KG1 (cell line): ENCODE results near the gene PFN2.
"Not testable (repeated sequence)": the region's sequence is repeated elsewhere in the genome, so short reads cannot be mapped to it uniquely, and the experiment has no call there.

ENCODE experiments used
- DNase-seq: peaks from one replicate; lab custom pipeline; 2025; lab: John Stamatoyannopoulos, UW

The PFN2 gene

DNA sequence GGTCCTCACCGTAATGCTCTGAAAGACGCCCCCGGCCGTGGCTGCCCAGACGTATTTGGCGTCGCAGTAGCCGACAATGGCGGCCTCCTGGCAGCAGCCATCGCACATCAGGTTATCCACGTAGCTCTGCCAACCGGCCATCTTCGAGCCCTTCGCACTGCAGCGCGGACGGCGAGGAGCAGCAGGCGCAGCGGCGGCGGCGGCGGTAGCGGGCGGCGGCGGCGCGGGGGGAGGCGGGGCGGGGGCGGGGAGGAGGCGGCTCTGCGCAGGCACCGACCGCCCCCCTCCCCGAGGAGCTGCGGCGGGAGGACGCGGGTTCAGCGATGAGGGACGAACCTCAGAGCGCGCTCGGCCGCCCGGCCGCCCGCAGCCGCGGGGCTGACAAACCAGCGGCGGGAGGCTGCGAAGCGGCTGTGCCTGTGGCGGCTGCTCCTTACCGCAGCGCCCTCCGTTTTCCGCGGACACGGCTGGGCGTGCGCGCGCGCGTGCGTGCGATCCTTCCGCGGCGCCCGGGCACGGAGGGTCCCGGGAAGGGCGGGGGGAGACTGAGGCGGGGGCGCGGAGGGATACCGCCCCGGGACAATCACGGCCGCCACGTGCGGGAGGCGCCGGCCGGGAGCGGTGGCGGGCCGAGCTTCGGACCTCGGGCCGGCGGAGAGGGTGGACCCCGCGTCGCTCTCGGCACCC, at the start of gene PFN2:
Gene PFN2 (minus strand): TSS at position 180 of the 687 bp plus-strand sequence. CDS start 39 bp downstream, at position 141.
- no peak for DNase-seq

DNA sequence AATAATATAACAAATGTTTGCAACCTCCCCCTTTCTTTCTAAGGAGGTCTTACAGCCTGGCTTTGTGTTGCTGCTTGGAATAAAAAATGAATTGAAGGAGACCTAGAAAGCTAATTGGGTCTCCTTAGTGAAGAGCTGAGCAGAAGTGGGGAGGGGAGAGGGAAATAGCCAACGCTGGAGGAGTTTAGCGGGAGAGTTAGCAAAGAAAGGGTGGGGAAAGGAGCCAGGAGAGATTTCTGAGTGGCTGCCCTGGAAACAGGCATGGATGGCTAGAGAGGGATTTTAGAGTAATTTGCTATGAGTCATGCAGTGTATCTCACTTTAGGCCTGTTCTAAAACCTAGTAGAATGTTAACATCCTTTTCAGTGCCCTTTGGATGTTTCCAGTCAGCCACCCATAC, 45.2 kb upstream of the PFN2 start:
- DNase-seq: no peak

DNA sequence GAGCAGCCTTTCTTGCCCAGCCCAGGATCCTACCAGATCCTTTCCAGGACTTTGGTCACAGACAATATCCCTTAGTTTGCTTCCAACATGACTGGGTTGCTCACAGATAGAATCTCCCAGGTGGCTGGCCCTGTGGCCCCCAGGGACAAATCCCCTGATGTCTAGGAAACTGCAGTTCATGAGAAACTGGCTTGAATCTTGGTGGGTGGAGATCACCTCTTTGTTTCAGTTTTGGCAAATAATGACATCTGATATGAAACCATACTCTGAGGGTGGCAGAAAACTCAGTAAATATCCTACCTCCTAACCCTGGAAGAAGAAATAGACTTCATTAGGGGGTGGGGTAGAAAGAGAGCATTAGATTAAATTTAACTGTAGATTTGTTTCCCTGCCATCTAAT, 44.1 kb upstream of the PFN2 start:
- DNase-seq: no peak

GRCh38 chr3:150013801-150014200, 43.1 kb upstream of the PFN2 start:
- no peak for DNase-seq

DNA sequence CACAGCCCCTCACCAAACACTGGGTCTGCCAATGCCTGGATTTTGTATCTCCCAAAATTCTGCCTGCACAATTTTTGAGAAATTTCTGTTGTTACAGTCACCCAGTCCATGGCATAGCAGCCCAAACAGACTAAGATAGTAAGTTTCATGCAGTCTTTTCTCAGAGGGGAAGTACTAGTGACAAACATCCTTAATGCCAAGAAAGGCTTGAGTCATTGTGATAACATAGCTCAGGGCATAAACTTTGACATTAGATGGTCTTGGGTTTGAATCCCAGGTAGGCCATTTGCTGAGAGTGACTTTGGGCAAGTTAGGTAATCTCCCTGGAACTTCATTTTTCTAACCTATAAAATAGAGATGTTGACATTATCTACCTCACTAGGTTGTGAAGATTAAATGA, 36.1 kb upstream of the PFN2 start:
- DNase-seq: no peak

DNA sequence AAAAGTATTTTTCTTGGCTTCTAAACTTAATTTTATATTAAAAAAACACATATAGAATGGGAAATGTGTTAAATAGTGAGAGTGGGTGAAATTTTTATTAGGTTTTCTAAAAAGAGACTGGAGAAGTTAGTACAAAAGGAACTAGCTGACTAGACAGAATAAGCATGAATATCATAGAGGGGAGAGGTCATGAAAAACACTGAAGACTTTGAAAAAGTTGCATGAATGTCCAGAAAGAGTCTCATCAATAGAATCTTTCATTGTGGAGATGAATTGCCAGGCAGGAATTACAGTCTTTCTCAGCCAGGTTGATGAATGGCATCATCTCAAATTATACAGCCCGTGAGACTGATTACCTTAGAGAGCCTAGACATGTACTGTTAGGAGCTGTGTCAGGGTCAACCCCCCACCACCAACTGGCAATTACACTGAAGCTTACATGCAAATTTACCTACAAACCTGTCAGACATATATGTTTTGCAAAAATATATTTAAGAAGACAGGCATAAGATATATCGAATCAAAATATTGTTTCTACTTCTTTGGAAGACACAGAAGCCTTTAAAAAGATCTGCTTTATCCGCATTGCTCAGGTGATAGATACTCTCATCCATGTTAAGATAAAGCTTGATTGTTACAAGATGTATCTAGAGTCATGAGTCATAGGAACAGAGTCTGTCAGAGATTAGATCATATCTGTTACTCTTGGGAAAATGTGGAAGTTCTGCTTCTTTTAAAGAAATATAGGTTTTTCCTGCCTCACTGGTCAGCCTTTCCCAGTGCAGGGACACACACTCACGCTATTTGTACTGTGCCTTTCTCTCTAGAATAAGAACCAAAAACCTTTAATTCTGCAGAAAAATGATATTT, 34.8 kb upstream of the PFN2 start:
- no peak for DNase-seq

DNA sequence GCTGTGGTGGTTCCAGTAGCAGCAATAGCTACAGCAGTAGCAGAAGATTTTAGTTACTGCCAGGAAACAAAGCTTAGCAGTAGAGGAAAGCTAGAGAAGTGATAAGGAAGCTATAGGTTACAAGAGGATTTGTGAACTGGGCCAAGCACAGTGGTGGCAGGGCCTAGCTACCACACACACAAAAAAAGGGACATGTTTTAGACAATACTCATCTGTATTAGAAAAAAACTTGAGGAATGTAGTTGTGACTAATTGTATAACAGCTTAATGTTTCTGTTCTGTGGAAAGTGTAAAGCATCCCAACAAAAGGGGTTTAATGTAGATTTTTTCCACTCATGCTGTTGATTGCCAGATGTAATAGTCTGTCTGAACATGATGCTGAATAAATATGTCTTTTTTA, 29.9 kb upstream of the PFN2 start:
- no peak for DNase-seq

- no peak for DNase-seq
Measured at GRCh38 chr3:149999421-149999820, 28.7 kb upstream of the PFN2 start.

GRCh38 chr3:149998946-149999345, 28.3 kb upstream of the PFN2 start:
- no peak for DNase-seq

DNA sequence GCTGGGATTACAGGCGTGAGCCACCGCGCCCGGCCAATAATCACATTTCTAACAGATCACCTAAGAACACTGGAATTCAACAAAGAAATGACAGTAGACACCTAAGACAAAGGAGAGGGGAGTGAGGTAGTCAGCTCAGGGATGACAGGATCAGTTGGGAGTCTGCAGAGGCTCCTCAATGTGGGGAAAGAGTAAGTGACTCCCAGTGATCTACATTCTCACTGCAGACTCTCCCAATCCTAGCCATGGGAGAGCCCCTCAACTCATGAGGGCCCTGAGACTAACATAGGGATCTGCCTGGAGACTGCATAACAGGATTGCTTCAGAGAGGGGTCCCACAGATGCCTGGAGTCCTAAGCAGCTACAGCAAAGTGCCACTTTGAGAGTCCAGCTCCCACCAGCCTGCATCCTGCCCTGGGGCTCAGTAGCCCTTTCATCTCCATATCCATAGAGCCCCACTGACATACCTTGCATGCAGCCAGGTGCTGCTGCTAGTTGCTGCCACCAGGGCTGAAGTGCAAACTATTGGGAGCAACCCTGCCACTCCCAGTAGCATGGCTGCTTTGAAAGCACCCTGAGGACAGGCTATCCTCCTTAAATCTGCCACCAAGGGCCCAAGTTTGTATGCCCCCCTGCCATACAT, 21.8 kb upstream of the PFN2 start:
- no peak for DNase-seq

- no peak for DNase-seq
Measured at GRCh38 chr3:149990423-149990948, 19.8 kb upstream of the PFN2 start.

DNA sequence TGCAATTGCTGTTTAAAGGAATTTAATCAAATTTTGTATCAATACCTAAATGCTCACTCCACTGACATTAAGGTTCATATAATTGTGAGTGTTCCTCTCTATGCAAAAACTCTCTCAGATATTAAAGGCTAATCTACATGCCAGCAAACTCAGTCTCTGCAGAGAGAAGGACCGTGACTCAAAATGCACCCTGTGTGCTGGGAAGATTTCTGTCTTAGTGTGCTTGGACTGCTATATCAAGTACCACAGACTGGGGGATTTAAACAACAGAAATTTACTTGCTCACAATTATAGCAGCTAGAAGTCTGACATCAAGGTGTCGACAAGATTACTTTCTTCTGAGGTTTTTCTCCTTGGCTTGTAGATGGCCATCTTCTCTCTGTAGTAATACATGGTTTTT, 18.6 kb upstream of the PFN2 start:
- no peak for DNase-seq

DNA sequence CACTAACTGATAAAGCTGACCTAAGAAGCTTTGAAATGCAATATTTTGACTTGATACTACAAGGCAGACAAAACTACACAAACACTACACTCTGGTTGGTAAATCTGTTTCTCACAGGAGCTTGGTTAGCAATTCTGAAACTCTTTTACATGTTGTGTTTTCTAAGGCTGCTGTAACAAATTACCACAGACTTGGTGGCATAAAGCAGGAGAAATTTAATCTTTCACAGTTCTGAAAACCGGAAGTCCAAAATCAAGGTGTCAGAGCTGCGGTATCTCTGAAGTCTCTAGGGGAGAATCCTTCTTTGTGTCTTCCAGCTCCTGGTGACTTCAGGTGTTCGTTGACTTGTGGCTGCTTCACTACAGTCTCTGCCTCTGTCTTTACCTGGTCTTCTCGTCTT, 12.9 kb upstream of the PFN2 start:
- DNase-seq: no peak

GRCh38 chr3:149983053-149983452, 12.4 kb upstream of the PFN2 start:
- DNase-seq: not testable (repeated sequence)

GRCh38 chr3:149981979-149982378, 11.3 kb upstream of the PFN2 start:
- DNase-seq: not testable (repeated sequence)

- no peak for DNase-seq
Measured at GRCh38 chr3:149977386-149977785, 6.7 kb upstream of the PFN2 start.

DNA sequence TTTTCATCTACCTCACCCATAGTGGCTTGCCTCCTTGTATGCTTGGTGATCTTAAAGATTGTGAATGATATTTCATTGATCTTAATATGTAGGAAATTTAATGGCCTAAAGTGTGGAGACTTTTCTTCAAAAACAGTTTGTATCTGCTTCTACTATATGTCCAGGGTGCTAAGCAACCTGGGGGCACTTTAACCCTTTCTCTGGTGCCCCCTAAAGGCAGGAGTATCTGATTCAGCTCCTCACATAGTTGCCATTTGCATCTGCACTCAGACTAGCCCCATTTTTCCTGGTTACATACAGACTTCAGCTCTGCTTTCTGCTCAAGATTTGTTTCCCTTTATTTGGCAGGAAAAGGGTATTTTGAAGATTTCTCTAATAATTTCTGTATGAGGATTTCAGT, 5.2 kb upstream of the PFN2 start:
- DNase-seq: no peak

DNA sequence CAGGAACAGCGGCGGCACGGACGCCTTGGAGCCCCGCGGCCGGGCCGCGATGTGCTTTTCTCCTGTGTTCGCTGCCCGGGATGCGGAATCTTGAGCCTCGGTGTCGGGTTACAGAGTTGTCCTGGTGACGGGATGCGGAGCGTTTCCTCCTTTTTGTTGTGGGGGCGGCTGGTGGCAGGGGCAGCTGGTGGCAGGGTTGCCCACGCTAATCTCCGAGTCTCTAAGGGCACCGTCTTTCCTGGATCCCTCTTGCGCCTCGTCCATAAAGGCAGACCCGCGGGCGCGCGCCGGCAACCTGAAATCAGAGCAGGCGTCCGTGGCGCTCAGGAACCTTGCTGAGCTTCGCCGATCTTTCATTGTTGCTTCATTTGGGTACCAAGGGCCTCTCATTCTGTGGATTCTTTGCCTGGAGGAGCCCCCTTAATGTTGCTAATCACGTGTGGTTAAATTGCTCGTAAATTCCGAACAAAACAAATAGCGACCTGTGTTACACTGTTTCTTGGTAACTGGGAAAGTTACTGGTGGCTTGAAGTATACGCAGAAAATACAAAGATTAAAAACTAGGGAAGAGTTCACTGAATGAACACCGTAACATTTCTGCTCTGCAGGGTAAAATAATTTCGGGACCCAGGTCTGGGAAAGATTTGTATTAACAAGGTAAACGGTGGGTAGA, 844 bp upstream of the PFN2 start:
- no peak for DNase-seq

DNA sequence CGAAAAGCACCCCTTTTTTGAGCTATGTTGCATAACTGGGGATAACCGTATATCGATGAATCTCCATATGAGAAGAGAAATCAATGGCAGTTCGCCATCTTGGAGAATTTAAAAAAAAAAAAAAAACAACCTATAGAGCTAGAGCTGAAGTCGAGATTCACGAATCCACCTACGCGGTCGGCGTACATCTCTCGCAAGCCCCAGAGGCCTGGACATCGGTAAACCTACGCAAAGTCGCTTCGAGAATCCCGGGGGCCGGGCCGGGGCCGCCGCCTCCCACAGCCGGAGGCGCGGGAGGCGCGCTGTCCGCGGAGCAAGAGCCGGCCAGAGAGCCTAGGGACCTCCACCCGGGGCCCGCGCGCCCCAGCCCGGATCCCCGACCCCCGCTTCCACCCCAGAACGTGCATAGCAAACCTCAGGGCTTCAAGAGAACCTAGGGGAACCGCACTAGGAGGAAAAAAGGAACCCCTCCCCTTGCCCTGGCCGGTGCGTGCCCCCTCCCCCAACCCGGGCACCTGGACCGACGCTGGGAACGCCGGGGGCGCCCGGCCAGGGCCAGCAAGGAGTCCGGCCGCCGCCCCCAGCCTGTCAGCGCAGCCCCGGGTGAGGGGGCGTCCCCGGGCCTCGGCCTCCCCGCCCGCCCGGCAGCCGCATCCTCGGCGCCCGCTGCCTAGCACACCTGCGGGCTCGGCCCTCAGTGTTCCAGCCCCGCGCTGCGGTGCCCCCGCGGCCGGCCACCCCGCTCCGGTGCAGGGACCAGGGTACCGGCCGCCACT, 567 bp downstream of the PFN2 start:
- no peak for DNase-seq

- no peak for DNase-seq
Measured at GRCh38 chr3:149969110-149969939, 1.4 kb downstream of the PFN2 start.
